NCI-H69 (cell line): ENCODE results near the gene PDZRN3.
A peak's percentile ranks its signal among the peaks of the same experiment; 100 is the strongest.

Experiments used
- DNase-seq: peaks from one replicate; lab custom pipeline; 2025; lab: John Stamatoyannopoulos, UW

PDZRN3 gene

DNA sequence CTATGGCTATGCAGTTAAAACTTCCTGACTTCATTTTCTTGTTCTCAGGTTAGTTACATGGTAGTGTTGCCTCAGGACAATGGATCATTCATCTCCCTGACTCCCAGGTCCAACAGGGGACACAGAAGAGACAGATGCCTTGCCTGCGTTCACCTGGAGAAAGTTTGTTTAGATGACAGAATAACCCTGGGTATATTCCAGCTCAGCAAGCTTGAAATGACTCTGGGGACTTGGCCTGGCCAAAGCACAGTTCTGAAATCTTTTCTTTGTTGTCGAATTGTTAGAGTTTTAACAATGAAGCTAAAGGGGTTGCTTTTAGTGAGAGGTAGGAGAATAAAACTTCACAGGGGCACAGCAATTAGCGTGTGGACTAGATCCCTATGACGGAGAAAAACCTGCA lies 206.1 kb downstream of the PDZRN3 start:
- DNase-seq: peak; percentile 19

DNA sequence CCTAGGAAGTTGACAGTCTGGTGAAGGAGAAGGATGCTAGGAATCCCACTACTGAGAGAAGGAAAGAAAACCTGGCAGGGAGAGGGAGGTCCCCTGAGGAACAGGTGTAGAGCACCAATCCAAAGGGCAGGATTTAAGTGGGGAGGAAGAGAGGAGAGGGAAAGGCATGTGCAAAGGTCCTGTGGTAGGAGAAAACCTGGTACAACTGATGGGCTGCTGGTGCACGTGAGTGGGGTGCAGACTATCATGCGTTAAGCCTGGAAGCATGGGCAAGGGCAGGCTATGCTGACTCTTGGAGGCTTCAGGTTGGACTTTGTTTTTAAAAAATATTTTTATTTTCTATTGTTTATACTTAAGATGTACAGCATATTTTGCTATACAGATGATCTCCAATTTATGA lies 209.6 kb downstream of the PDZRN3 start:
- no peak for DNase-seq

DNA sequence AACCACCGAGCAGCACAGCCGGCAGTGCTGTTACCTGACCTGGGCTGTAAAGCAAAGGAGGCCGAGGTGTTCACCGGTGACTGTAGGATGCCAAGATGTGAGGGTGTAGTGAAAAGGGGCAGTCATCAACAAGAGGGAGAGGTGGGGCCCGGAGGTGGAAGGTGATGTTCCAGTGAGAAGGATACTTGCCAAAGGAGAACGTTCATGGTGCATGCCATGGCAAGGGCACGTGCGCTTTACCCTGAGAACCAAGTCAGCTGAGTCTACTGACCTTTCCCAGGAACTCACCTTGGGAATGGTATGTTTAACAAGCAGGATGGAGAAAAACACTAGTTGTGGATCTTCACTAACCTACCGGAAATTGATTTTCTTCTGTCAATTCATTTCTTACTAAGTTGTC lies 211.1 kb downstream of the PDZRN3 start:
- DNase-seq: no peak

- DNase-seq: no peak
Observed at GRCh38 chr3:73411993-73412392, 212.7 kb downstream of the PDZRN3 start.

DNA sequence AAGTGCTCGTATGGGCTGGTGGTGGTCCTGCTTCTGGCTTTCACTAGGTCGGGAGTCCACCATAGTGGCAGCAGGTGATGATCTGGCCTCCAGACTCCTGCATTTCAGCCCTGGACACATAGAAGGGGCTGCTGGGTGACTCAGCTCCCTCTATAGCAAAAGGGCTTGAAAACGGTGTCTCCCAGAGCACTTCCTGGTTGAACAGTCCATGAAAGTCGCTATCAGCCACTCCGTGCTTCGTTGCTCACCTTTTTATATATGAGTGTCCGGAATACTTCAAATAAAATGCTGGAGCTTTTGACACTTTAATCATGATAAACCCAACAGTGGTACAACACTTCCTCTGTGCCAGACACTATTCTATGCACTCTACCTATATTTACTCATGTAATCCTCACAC lies 213.2 kb downstream of the PDZRN3 start:
- DNase-seq: no peak

DNA sequence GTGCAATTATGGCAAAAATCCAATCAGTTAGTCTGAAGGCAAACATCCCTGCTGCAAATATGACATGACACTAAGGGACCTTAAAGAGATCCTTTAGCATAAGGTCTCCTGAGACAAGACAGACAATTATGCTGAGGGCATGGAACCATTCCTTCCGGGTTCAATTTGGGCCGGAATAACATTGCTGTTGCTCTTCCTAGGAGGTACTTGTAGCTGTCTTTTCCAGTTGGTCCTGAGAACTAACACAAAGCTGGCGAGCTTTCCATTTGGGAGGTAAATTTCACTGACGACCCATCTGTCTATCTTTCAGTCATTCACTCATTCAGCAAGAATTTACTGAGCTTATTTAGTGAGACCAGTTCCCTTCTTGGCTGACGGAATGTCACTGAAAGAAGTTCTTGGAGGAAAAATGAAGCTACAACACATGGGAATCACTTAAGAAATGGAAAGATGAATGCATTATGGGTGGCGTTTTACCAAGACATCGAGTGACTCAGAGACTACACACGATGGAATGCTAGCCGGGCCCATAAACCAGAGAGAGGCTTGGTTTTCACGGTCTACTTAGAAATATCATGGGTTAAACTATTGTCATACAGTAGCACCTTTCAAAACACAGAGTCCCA lies 215.5 kb downstream of the PDZRN3 start:
- peak; percentile 21 for DNase-seq

DNA sequence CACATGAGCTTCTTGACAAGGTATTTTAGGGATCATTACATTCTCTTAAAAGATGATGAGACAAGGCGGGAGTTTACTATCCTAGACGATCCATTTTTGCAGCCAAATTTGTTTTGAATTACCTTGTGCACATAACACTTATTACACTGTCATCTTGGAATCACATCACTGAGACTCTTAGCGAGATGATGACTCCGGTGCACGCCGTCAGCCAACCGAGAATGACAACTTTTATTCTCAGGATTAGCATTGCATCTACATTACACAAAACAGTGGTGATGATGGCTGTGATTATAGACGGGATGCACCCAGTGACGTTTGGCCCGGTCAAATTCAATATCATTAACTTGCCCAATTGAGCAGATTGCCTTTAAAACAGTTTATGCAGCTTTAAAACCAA lies 216.1 kb downstream of the PDZRN3 start:
- no peak for DNase-seq

GRCh38 chr3:73407577-73407976 lies 217.2 kb downstream of the PDZRN3 start:
- DNase-seq: no peak

DNA sequence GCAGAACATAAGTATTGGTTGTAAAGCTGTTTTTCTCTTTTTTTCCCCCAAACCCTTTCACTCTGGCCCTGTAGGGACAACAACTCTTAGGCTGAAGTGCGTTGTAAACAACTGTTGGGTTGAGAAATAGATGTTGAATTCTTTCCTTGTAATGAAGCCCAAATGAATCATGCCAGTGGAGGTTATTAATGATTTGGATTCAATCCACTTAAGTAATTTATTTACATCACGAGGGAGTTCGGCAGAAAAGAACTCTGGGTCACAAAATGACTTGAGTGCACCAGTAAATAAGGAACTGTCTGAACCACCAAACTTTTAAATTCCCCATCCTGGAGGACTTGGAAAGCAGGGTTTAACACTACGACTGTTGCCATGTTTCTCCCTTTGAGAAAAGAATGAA lies 218.9 kb downstream of the PDZRN3 start:
- no peak for DNase-seq

DNA sequence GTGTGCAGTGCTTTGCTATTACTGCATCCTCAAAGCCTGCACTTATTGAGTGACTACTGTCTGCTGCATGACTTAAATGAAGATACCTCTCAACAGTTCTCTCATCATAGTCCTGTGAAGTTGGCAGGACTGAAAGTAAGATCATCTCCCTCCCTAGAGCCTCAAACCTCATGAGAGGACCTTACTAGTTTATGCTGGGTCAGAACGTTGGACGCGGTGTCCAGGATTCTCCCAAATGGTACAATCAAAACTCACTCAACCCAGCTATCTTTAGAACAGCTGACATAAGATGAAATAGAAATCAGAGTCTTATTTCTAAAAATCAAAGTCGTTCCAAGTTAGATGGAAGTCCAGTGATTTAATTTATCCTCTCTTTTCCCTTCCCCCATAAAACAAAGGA lies 219.7 kb downstream of the PDZRN3 start:
- DNase-seq: no peak

DNA sequence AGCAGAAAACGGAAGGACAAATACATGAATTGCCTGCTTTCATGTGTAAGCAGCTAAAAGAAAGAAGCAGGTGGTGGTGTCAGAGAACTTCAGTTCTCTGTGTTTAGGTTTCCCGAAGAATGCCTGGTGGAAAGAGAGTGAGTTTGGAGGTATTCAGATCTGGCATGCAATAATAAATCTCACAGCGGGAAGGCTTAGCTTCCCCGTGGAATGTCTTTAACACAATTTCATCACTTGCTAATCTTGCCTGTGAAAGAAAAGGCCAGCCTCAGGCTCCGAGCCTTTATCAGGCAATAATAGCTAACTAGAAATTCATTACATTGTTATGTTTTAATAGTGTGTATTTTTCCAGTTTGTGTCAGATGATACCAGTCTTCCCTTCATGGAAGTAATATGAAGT lies 220.3 kb downstream of the PDZRN3 start:
- no peak for DNase-seq

DNA sequence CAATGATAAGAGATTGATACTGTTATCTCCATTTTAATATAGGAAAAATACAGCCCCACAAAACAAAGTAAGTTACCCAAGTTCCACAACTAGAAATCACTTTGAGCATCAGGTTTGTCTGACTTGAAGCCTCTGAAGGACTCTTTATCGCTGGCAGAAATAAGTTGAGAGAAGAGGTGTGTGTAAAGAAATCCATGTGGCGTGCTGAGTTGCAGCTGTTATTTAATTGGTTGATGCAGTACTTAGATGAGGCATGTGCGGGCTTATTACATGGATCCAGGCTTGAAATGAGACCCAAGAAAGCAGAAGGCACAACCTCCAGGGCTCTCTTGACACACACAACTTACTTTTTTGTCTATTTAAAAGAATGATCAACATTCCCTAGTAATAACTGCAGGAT lies 221.3 kb downstream of the PDZRN3 start:
- DNase-seq: no peak

DNA sequence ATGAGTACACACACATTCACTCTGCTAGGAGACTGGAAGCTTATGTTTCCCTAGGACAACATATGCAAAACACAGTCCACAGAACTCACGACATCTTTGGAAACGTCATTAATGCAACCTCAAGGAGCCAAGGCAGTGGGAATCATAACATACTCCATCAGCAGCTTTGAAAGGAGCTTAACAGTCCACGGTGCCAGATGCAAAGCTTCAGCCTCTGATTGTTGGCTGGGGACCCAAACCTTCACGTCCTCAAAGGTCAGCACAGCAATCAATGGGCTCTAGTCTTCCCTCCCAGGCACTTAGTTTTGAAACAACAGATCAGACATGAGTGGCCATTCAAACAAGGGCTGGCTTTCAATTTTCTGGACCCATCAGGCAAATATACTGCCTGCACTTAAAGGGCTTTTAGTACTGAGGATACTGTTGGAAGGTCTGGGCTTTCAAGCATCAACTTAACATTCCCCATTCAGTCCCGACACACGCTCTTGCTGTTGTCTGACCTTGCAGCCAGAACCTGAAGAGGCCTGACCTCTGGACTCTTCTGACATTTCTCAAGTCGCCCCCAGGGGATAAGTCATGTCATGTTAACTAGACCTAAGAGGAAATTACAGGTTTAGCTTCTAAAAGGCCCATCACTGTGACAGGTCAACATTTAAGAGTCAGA lies 223.0 kb downstream of the PDZRN3 start:
- DNase-seq: no peak

- no peak for DNase-seq
Observed at GRCh38 chr3:73401059-73401458, 223.7 kb downstream of the PDZRN3 start.

DNA sequence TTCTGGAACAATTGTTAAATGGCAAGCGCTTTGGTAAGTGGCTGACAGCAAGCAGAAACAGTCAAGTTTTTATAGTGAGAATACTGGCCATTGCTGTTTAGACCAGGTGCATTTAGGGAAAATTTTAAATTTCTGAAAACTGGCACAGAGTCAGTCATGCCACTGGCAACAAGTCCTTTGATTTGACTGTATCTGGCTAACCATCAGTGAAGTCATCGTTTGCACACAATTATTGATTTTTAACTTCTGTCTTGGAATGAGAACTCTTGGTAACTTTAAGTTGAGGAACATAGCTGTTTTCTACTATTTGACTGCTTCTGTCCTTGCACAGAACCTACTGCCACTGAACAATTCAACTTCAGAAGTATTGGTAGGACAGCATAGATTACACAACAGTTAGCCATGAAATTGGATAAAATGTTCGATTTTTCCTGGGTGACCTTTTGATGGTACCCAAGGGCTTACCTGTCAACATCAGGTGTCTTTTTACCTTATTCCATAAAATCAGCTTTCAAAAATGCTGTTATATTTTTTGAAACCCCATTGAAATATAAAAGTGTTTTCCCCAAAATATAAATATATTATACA lies 225.0 kb downstream of the PDZRN3 start:
- no peak for DNase-seq

DNA sequence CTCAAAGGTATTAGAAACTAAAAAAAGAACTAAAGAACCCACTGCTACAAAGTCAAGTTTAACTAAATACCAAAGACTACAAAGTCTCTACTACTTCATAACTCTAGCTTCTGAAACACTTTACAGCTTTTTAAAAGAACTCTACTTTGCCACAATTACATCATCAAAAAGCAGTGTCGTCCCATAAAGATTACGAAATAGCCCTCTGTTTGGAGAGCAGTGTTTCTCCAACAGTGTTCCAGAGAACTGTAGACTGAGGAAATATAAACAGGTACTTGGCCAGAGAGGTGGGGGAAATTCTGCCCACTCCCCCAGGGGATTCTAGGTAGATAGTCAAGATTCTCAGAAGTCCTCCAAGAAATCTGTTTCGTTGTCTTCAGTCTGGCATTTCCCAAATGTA lies 225.6 kb downstream of the PDZRN3 start:
- DNase-seq: no peak

- no peak for DNase-seq
Observed at GRCh38 chr3:73398084-73398483, 226.7 kb downstream of the PDZRN3 start.

GRCh38 chr3:73394240-73394639 lies 230.5 kb downstream of the PDZRN3 start:
- DNase-seq: no peak

DNA sequence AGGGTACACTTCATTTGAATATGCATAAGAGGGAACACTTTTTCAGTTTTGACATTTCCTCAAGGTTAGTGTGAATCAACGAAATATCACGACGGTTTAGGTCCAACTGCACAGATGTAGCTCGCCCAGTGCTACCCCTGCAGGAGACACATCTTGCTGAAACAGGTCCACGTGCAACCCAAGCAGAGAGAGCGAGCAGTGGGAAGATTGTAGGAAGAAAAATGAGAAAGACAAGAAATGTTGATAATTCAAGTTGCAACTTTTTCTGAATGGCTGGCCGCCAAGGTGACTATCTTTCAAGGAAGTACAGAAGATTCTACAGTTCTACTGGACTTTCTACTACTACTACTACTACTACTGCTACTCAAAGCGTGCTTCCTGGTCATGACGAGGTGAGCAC lies 231.7 kb downstream of the PDZRN3 start:
- DNase-seq: no peak

- DNase-seq: no peak
Observed at GRCh38 chr3:73391984-73392383, 232.8 kb downstream of the PDZRN3 start.

GRCh38 chr3:73389928-73390327 lies 234.8 kb downstream of the PDZRN3 start:
- no peak for DNase-seq

- no peak for DNase-seq
Observed at GRCh38 chr3:73389117-73389813, 235.5 kb downstream of the PDZRN3 start.

DNA sequence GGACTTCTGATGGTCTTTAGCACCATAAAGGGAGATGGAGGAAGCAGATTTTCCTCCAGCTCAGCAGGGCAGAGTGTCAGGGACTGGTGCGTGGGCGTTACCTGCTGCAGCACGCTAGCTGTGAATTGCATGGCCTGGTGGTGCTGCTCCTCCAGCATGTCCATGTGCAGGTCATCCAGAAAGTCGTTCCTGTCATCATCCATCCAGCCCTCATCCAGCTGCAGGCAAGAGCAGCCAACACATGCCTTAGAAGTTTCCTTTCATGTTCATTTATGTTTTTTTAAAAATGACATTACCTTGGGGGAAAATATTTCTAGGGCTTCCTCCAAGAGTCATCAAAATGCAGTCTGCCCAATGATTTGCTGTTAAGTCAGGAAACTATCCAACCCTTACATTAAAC lies 239.2 kb downstream of the PDZRN3 start:
- no peak for DNase-seq
